ENCODE measurements around the gene PAK4. TPM values are rescaled to one million over a fixed set of nuclear protein-coding genes. Genes with fewer than 3 reads are reported as not detected.
A peak's percentile ranks its signal among the peaks of the same experiment; 100 is the strongest.
"Not testable (repeated sequence)": the region's sequence is repeated elsewhere in the genome, so short reads cannot be mapped to it uniquely, and the experiment has no call there.

PAK4 gene
- total and polyA plus RNA-seq, 12 donors: 7.2 to 61.0 (median 23.8) TPM

DNA sequence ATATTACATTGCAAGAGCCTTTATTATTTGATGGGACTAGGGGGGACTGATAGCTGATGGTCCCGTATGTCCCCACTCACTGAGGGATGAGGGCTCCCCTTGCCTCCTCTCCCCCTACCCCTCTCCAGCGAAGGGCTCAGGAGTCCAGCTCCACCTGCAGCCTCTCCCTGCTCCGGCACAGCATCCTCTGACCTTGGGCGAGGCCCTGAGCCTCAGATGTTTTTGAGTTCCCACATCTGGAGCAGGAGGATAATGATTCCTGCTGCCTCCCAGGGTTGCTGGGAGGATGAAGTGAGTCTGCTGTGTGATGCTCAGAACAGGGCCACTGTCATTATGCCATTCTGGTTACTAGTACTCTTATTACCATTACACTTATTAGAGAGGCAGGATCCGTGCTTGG, 15.0 kb downstream of the PAK4 start:
- no peaks in the 10 kb centered on the region for H3K27me3 ChIP-seq
- H3K4me1 ChIP-seq (replicated peaks in 1 of 2): peaks cover 29 to 46% of the 10 kb centered on the region in 2 donors
- TF ChIP-seq, protein P1, sequence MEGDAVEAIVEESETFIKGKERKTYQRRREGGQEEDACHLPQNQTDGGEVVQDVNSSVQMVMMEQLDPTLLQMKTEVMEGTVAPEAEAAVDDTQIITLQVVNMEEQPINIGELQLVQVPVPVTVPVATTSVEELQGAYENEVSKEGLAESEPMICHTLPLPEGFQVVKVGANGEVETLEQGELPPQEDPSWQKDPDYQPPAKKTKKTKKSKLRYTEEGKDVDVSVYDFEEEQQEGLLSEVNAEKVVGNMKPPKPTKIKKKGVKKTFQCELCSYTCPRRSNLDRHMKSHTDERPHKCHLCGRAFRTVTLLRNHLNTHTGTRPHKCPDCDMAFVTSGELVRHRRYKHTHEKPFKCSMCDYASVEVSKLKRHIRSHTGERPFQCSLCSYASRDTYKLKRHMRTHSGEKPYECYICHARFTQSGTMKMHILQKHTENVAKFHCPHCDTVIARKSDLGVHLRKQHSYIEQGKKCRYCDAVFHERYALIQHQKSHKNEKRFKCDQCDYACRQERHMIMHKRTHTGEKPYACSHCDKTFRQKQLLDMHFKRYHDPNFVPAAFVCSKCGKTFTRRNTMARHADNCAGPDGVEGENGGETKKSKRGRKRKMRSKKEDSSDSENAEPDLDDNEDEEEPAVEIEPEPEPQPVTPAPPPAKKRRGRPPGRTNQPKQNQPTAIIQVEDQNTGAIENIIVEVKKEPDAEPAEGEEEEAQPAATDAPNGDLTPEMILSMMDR (IDR thresholded peaks at IDR 0.05): no peak
- TF ChIP-seq POLR2A (IDR thresholded peaks at IDR 0.05): no peak
- WGBS, 4 donors: 60 to 79% (median 72%) methylated on average over 3 to 5 of the region's 5 CpGs
- no peaks in the 10 kb centered on the region for H3K9me3 ChIP-seq (replicated peaks in 1 of 3)
- H3K4me3 ChIP-seq: no peak overlapping the region
- H3K27ac ChIP-seq: peak overlapping the region in 1 of 5 donors; percentile 23
- no peak for DNase-seq
- intact Hi-C loops (cut with DNase I): no loop called here
- no peaks in the 10 kb centered on the region for H3K36me3 ChIP-seq (replicated peaks in 1 of 2)

DNA sequence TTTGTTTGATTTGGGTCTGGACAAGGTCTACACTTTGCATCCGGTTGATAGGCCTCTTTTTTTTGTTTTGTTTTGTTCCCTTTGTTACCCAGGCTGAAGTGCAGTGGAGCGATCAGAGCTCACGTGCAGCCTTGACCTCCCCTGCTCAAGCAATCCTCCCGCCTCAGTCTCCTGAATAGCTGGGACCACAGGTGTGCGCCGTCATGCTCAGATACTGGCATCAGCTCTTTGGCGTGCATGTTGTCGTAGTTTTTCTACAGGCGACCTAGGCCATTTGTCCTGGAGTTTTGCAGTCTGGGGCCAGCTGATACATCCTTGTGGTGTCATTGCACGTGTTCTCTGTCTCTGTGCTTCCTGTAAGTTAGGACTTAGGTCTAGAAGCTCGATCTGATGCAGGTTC, 16.3 kb downstream of the PAK4 start:
- Histone ChIP-seq H3K4me1 (replicated peaks in 1 of 2) (peaks cover 21 to 51% of the 10 kb centered on the region in 2 donors), H3K27me3 (no peaks in the 10 kb centered on the region), H3K4me3 (no peak overlapping the region), H3K36me3 (replicated peaks in 1 of 2) (no peaks in the 10 kb centered on the region), H3K9me3 (replicated peaks in 1 of 3) (no peaks in the 10 kb centered on the region), H3K27ac (no peak overlapping the region)
- 71 to 83% (median 75%) methylated on average over 11 of the region's 11 CpGs for WGBS, 4 donors
- TF ChIP-seq, protein P1 (IDR thresholded peaks at IDR 0.05): no peak
- DNase-seq: no peak
- intact Hi-C loops (cut with DNase I): no loop called here

DNA sequence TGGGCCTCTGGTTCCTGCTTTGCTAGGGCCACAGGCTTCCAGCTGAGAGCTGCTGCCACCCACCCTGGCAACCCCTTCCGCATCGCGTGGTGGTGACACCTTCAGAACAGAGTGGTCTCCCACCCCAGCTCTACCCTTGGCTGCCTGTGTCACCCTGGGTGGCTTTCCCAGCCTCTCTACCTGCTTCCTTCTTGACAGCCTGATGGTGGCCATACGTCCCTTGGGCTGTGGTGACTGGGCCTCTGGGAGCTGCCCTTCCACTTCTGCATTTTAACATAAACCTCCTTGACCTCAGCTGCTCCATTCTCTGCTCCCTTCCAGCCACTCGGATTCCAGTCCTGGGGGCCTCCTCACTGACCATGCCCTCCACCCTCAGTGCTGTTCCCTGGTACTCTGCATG, 17.0 kb downstream of the PAK4 start:
- intact Hi-C loops (cut with DNase I): no loop called here
- Histone ChIP-seq H3K27me3 (no peaks in the 10 kb centered on the region), H3K4me1 (replicated peaks in 1 of 2) (peaks cover 15 to 45% of the 10 kb centered on the region in 2 donors), H3K36me3 (replicated peaks in 1 of 2) (no peaks in the 10 kb centered on the region), H3K27ac (no peak overlapping the region), H3K9me3 (replicated peaks in 1 of 3) (no peaks in the 10 kb centered on the region), H3K4me3 (no peak overlapping the region)
- TF ChIP-seq, protein P1 (IDR thresholded peaks at IDR 0.05): no peak
- TF ChIP-seq POLR2A (IDR thresholded peaks at IDR 0.05): no peak
- DNase-seq: no peak
- 59 to 76% (median 71%) methylated on average over 2 to 5 of the region's 5 CpGs for WGBS, 4 donors

DNA sequence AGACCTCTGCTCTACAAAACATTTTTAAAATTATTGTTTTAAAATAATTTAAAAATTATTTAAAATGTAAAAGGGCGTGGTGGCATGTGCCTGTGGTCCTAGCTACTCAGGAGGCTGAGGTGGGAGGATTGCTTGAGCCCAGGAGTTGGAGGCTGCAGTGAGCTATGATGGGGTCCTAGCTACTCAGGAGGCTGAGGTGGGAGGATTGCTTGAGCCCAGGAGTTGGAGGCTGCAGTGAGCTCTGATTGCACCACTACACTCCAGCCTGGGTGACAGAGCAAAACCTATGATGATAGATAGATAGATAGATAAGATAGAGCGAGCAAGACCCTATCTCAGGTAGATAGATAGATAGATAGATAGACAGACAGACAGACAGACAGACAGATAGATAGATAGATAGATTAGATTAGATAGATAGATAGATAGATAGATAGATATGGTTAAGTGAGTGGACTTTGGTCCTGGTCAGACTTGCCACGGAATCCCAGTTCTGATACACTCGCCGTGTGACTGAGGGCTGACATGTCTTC, 18.2 kb downstream of the PAK4 start:
- intact Hi-C loops (cut with DNase I): not testable (repeated sequence)
- WGBS, 4 donors: 67 to 84% (median 78%) methylated on average over 5 of the region's 5 CpGs
- peaks cover 8 to 36% of the 10 kb centered on the region in 2 donors for H3K4me1 ChIP-seq (replicated peaks in 1 of 2)

More for the DNA sequence above, 18.2 kb downstream of the PAK4 start:
- not testable (repeated sequence) for H3K9me3 ChIP-seq (replicated peaks in 1 of 3); DNase-seq; H3K4me3 ChIP-seq; H3K27me3 ChIP-seq; H3K36me3 ChIP-seq (replicated peaks in 1 of 2)
- peak overlapping the region in 2 of 5 donors; percentile 31 to 47 for H3K27ac ChIP-seq
